GM12801 (cell line): ENCODE measurements around the gene OTULIN.

Experiments used
- TF ChIP-seq, protein P1 (sequence below): IDR thresholded peaks from one replicate; pipeline ENCODE4 v1.5.1; 2011; ENCODE audit warnings: control low read depth; ENCODE audit not compliant: insufficient read length; ENCODE audit errors: extremely low read depth

Gene OTULIN

DNA sequence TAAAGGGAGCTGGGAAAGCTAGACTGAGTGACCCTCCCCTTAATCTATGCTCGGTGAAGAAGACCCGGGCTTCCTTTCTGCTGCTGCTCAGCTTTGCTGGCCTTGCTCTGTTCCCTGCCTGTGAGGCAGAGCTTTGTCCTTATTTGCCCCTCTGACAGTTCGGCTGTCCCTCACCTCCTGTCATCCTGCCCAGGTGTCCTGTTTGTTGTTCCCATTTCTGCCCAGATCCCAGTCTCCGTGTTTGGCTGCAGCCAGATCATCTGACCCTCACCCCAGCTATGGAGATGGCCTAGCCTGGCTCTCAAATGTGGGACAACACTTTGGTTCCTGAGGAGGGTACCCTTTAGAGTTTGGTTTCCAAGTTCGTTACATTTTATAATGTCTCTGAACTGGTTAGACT, 20.2 kb downstream of the OTULIN start:
- TF ChIP-seq, protein P1, sequence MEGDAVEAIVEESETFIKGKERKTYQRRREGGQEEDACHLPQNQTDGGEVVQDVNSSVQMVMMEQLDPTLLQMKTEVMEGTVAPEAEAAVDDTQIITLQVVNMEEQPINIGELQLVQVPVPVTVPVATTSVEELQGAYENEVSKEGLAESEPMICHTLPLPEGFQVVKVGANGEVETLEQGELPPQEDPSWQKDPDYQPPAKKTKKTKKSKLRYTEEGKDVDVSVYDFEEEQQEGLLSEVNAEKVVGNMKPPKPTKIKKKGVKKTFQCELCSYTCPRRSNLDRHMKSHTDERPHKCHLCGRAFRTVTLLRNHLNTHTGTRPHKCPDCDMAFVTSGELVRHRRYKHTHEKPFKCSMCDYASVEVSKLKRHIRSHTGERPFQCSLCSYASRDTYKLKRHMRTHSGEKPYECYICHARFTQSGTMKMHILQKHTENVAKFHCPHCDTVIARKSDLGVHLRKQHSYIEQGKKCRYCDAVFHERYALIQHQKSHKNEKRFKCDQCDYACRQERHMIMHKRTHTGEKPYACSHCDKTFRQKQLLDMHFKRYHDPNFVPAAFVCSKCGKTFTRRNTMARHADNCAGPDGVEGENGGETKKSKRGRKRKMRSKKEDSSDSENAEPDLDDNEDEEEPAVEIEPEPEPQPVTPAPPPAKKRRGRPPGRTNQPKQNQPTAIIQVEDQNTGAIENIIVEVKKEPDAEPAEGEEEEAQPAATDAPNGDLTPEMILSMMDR = no peak

DNA sequence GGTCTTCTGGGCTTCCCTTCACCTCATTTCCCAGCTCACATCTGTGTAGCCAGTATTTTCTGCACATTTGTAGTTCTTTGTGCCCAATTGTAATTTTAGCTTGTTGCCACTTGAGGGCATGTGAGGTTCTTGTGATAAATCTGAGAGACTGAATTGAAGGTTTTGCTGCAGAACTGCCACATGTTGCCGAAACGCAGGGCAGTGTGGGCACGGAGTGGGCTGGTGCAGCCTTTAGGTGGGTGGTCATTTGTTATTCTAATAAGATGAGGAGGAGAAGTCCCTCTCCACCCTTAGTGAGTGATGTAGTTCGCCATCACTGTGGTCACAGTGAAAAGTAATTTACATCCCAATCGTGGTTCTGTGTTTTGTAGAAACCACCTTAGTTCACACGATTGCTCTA, 21.2 kb downstream of the OTULIN start:
- TF ChIP-seq, protein P1 = no peak

DNA sequence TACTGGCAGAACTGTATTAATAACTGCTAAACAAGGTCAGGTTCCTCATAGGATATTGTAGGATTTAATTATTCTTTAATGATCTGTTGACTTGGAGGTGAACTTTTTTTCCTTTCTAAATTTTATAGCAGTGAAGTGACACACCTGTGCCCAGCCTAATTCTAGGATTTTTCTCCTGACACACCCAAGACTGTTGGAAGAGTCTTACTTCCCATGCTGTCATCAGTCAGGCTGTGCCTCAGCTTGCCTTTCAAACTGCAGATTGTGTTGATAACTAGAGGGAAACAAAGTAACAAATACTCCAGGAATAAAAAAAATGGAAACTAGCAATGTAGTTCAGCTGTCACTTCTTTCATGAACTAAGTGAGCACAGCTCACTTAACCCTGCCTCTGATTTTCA, 22.0 kb downstream of the OTULIN start:
- TF ChIP-seq, protein P1 = no peak

DNA sequence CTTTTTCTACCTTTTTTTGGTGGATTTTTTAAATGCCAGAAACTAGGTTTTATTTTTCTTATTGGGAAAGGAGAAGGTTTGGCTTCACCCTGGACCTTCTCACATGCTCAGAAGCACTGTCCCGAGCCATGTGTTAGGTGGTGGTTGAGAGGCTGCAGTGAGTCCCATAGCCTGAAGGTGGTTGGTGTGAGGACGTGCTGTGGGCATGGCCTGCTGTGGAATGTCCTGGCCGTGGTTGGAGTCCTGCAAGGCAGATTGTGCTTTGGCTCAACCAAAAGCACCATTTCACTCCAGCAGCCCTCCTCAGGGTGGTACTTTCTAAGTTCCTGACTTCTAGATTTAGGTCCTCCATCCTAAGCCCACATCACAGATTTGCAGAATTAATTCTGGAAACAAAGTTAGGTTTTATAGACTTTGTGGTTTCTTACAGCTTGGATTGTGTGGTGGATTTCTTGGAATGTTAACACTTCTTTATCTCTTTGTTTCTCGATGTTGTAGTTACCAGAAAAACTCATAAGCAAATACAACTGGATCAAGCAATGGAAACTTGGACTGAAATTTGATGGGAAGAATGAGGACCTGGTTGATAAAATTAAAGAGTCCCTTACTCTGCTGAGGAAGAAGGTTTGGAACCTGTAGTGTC, 22.6 kb downstream of the OTULIN start:
- TF ChIP-seq, protein P1 = no peak

DNA sequence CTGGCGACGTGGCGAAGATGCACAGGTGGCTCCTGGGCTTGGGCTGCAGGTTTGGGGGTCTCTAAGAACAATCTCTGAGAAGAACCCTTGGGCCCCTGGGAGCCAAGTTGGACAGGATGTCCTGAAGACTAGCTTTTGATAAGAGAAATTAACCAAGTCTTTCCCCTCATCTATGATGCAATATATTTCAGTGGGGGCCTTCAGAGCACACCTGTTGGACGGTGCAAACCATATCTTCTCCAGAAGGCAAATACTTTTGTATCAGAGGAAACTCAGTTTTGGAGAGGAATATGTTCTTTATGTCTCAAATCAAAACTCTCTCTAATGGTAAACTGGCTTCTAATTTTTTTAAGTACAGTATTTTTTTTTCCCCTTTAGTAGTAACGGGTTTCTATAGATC, 28.6 kb downstream of the OTULIN start:
- TF ChIP-seq, protein P1 = no peak

DNA sequence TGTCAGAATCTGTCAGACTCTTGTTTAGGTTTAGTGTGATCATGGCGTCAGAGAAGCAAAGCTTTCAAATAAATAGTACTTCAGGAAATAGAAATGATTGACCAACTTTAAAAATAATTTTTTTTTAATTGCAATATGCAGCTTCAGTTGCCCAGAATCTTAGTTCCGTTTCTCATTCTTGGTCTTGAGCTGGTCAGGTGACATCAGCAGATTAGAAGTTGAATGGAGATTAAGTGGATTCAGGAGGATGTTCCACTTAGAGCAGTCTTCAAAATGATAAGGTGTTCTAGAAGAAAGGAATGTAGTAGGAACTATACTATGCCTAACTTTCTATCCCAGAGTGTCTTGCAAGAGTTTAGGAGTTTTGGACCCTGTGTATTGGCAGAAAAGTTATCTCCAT, 30.6 kb downstream of the OTULIN start:
- TF ChIP-seq, protein P1 = no peak

DNA sequence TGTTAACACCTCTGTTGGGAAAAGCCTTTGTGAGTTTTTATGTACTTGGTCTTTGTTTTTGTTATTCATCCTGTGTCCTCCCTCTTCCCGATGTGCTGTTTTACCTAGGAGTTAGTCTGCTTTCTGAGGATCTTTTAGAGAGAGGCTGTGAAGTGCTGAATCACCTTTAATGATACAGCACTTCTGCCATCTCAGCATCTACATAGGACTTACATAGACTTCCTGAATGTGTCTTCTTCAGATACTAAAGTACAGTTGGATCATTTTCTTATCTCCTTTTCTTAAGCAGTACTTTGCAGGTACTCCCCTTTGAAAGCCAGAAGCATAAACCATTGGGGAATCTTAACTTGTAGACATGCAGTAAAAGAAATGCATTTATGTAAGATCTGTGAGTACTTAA, 31.5 kb downstream of the OTULIN start:
- TF ChIP-seq, protein P1 = no peak
